ENCODE data around the gene MYLK.
A peak's percentile ranks its signal among the peaks of the same experiment; 100 is the strongest.

MYLK gene

GRCh38 chr3:123693584-123694190 lies 190.4 kb downstream of the MYLK start:
- DNase-seq: no peak

GRCh38 chr3:123692671-123693070 lies 191.5 kb downstream of the MYLK start:
- DNase-seq: no peak

- DNase-seq: no peak
Measured at GRCh38 chr3:123692041-123692440, 192.1 kb downstream of the MYLK start.

GRCh38 chr3:123689831-123690230 lies 194.3 kb downstream of the MYLK start:
- DNase-seq: no peak

GRCh38 chr3:123688241-123688747 lies 195.8 kb downstream of the MYLK start:
- no peak for DNase-seq

- DNase-seq: no peak
Measured at GRCh38 chr3:123687286-123687685, 196.8 kb downstream of the MYLK start.

- no peak for DNase-seq
Measured at GRCh38 chr3:123686251-123686650, 197.9 kb downstream of the MYLK start.

GRCh38 chr3:123685780-123686179 lies 198.4 kb downstream of the MYLK start:
- no peak for DNase-seq

- no peak for DNase-seq
Measured at GRCh38 chr3:123684636-123685035, 199.5 kb downstream of the MYLK start.

- DNase-seq: no peak
Measured at GRCh38 chr3:123684209-123684608, 199.9 kb downstream of the MYLK start.

GRCh38 chr3:123683505-123684154 lies 200.5 kb downstream of the MYLK start:
- no peak for DNase-seq

GRCh38 chr3:123682781-123683504 lies 201.2 kb downstream of the MYLK start:
- no peak for DNase-seq

- DNase-seq: no peak
Measured at GRCh38 chr3:123682302-123682701, 201.8 kb downstream of the MYLK start.

GRCh38 chr3:123679712-123680386 lies 204.3 kb downstream of the MYLK start:
- DNase-seq: peak in 1 of 3 experiments; percentile 5

GRCh38 chr3:123678108-123678511 lies 206.0 kb downstream of the MYLK start:
- peak in 1 of 3 experiments; percentile 47 for DNase-seq

- no peak for DNase-seq
Measured at GRCh38 chr3:123672429-123673146, 211.5 kb downstream of the MYLK start.

- DNase-seq: no peak
Measured at GRCh38 chr3:123670743-123671142, 213.4 kb downstream of the MYLK start.

GRCh38 chr3:123668906-123669305 lies 215.2 kb downstream of the MYLK start:
- DNase-seq: no peak

GRCh38 chr3:123667784-123668183 lies 216.3 kb downstream of the MYLK start:
- no peak for DNase-seq

- DNase-seq: no peak
Measured at GRCh38 chr3:123664753-123665152, 219.4 kb downstream of the MYLK start.

GRCh38 chr3:123663977-123664376 lies 220.2 kb downstream of the MYLK start:
- DNase-seq: no peak

- DNase-seq: no peak
Measured at GRCh38 chr3:123661973-123662372, 222.2 kb downstream of the MYLK start.

- no peak for DNase-seq
Measured at GRCh38 chr3:123660900-123661299, 223.2 kb downstream of the MYLK start.
